GM12873 (cell line): Measurements from ENCODE around the gene ARFGEF3.

Experiments used
- TF ChIP-seq, protein P1 (sequence below): IDR thresholded peaks from 2 replicates; pipeline ENCODE4 v1.5.1; 2012; ENCODE audit warnings: low read depth, mild to moderate bottlenecking, moderate library complexity, low read length, control low read depth; ENCODE audit not compliant: insufficient read depth; ENCODE audit errors: missing control alignments

The ARFGEF3 gene

DNA sequence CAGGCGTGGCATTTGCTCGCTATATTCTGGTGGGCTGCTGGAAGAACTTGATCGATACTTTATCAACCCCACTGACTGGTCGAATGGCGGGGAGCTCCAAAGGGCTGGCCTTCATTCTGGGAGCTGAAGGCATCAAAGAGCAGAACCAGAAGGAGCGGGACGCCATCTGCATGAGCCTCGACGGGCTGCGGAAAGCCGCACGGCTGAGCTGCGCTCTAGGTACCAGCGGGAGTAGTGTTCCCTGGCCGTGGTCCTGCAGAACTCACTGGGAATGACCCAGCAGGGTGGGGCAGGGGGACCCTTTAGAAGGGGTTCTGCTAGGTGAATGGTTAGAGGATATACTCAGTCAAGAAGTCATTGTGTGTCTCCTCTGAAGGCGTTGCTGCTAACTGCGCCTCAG lies 125.0 kb downstream of the ARFGEF3 start:
- TF ChIP-seq, protein P1, sequence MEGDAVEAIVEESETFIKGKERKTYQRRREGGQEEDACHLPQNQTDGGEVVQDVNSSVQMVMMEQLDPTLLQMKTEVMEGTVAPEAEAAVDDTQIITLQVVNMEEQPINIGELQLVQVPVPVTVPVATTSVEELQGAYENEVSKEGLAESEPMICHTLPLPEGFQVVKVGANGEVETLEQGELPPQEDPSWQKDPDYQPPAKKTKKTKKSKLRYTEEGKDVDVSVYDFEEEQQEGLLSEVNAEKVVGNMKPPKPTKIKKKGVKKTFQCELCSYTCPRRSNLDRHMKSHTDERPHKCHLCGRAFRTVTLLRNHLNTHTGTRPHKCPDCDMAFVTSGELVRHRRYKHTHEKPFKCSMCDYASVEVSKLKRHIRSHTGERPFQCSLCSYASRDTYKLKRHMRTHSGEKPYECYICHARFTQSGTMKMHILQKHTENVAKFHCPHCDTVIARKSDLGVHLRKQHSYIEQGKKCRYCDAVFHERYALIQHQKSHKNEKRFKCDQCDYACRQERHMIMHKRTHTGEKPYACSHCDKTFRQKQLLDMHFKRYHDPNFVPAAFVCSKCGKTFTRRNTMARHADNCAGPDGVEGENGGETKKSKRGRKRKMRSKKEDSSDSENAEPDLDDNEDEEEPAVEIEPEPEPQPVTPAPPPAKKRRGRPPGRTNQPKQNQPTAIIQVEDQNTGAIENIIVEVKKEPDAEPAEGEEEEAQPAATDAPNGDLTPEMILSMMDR = no peak

DNA sequence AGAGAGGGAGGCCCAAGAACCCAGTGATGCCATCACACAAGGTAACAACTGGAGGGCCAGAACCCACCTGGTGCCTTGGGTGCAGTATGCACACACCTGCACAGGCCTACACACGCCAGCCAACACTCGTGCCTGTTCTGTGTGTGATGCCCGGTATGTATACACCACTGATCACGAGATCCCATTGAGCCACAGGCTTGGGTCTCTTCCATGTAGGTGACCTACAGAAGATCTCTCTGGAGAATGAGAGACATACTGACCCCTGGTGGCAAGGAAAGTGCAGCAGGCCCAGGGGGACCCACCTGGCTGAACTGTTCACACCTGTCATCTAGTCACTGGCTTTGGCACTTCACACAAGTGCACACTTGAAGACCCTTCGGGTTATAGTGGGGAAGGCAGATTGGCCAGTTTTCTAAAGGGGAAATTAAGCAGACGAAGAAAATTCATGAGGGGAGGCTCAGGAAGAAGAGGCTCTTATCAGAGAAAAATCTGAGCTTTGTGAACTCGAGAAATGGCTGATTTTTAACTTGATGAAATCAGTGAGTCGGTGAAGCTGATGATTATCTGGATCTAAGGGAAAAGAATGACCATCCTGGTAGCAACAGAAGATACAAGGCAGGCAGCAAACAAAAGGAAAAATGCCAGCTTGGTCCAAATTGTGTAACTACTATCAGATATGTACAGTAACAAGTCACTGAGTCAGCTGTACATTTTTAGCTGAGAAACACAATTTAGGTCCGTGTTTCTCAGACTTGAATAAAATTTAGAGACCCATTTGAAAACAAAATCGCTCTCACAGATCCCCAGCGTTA lies 125.6 kb downstream of the ARFGEF3 start:
- TF ChIP-seq, protein P1 = peak; percentile 88

DNA sequence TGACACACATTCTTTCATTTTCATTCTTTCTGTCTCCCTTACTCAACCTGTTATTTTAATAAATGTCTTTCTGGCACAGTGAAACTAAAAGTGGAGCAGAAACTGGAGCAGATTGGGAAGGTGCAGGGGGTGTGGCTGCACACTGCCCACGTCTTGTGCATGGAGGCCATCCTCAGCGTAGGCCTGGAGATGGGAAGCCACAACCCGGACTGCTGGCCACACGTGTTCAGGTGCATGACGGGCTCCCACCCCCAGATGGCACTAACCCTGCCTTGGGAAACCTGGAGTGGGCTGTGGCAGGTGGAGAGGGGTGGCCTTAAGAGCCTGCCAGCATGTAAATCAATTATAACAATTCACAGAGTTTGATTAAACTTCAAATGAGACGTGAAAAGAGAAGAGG lies 128.0 kb downstream of the ARFGEF3 start:
- TF ChIP-seq, protein P1 = peak; percentile 41

DNA sequence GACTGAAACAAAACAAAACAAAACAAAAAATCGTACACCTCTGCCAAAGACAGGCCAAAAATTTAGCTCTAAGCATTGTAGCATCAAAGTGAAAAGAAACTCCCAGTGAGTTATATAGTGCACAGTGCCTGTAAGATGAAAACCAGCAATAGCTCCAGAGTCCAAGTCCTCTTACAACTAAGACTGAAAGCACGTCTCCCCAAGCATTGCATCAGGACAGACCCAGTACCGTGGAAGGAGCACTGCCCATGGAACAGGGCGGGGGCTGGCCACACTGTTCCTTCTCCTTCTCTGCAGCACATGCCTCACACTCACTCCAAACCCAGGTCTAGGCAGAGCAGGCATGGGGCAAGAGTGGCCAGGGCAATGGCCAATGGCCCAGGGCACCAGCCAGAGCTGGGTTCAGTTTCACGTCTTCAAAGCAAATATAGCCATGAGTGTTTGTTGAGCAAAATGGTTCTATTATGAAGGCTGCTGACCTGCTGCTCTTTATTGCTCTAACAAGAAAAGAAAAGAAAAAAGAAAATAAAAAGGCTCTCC lies 128.8 kb downstream of the ARFGEF3 start:
- TF ChIP-seq, protein P1 = no peak

DNA sequence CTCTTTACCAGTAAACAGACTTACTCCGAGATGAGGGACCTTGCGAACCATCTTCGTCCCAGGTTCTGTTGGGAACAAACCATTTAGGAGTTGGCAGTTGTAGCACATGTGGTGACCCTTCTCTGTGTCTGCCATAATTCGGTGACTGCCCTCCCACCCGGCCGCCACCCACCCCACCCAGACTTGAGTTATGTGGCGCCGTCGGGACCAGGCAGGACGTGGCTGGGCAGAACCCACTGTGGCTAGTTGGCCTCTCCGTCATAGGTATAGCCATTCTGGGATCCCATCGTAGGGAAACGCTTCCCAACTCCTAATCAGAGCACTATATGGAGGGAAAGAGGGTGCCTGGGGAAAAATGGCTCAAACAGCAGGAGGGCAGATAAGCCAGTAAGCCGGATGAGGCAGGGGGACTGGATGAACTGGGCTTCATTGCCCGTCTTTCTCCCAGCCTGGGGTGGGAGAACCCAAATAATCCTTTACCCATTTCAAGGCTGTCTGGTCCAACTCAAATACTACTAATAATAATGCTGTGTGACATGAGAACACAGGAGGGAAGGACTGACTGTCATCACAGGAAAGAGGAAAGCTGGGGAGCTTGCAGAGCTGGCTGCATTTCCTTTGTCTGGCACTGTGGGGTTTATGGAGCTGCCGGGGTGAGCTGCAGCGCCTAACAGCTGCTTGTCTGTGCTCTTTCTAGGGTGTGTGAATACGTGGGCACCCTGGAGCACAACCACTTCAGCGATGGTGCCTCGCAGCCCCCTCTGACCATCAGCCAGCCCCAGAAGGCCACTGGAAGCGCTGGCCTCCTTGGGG lies 129.5 kb downstream of the ARFGEF3 start:
- TF ChIP-seq, protein P1 = no peak

DNA sequence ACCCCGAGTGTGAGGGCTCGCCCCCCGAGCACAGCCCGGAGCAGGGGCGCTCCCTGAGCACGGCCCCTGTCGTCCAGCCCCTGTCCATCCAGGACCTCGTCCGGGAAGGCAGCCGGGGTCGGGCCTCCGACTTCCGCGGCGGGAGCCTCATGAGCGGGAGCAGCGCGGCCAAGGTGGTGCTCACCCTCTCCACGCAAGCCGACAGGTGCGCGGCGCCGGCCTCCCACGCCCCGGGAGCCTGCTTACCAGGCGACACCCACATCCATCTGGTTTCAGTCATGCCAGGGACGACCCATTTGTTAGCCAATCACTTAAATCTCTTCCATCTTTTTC lies 130.1 kb downstream of the ARFGEF3 start:
- TF ChIP-seq, protein P1 = no peak

DNA sequence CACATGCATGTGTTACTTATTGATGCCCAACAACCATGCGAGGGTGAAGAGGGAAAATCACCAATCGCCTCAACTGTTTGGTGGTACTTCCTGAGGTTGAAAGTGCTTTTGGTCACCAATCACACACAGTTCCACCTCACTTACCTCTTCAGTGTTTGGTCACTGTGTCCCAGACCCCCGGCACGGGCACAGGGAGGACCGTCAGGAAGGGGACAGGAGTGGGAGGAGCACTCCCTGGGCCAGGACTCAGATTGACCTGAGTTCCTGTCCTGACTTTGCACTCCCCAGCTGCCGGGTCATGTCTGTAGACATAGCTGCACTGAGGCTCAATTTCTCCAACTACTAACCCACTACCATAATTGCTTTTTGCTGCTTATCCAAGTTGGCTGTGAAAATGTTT lies 130.7 kb downstream of the ARFGEF3 start:
- TF ChIP-seq, protein P1 = no peak
